Measurements from ENCODE around the gene FGFR2.
"Not testable (repeated sequence)": the region's sequence is repeated elsewhere in the genome, so short reads cannot be mapped to it uniquely, and the experiment has no call there.

Gene FGFR2

GRCh38 chr10:121521794-121522556 is 76.3 kb downstream of the FGFR2 start:
- no peak for DNase-seq (ENCODE audit: low read depth)
- no peak overlapping the region for H3K4me3 ChIP-seq (ENCODE audit: low read depth, low read length)
- TF ChIP-seq MYC (IDR thresholded peaks at IDR 0.05; ENCODE audit: low read depth, low read length) (no peak), POLR2A (IDR thresholded peaks at IDR 0.05; ENCODE audit: extremely low read depth, insufficient read length) (no peak), MAX (IDR thresholded peaks at IDR 0.05; ENCODE audit: low read depth, low read length) (no peak), CTCF (IDR thresholded peaks at IDR 0.05; ENCODE audit: low read depth, low read length) (no peak)

GRCh38 chr10:121520526-121520925 is 77.7 kb downstream of the FGFR2 start:
- not testable (repeated sequence) for DNase-seq (ENCODE audit: low read depth); H3K4me3 ChIP-seq (ENCODE audit: low read depth, low read length)

GRCh38 chr10:121519901-121520493 is 78.2 kb downstream of the FGFR2 start:
- H3K4me3 ChIP-seq (ENCODE audit: low read depth, low read length): no peak overlapping the region
- TF ChIP-seq MYC (IDR thresholded peaks at IDR 0.05; ENCODE audit: low read depth, low read length) (no peak), POLR2A (IDR thresholded peaks at IDR 0.05; ENCODE audit: extremely low read depth, insufficient read length) (no peak), CTCF (IDR thresholded peaks at IDR 0.05; ENCODE audit: low read depth, low read length) (no peak), MAX (IDR thresholded peaks at IDR 0.05; ENCODE audit: low read depth, low read length) (no peak)
- DNase-seq (ENCODE audit: low read depth): no peak

- no peak for TF ChIP-seq POLR2A (IDR thresholded peaks at IDR 0.05; ENCODE audit: extremely low read depth, insufficient read length)
- no peak for TF ChIP-seq CTCF (IDR thresholded peaks at IDR 0.05; ENCODE audit: low read depth, low read length)
- no peak for TF ChIP-seq MYC (IDR thresholded peaks at IDR 0.05; ENCODE audit: low read depth, low read length)
- no peak for TF ChIP-seq MAX (IDR thresholded peaks at IDR 0.05; ENCODE audit: low read depth, low read length)
- DNase-seq (ENCODE audit: low read depth): no peak
- H3K4me3 ChIP-seq (ENCODE audit: low read depth, low read length): no peak overlapping the region
These were observed 78.8 kb downstream of the FGFR2 start for GRCh38 chr10:121519411-121519810.

GRCh38 chr10:121518333-121518732 is 79.9 kb downstream of the FGFR2 start:
- H3K4me3 ChIP-seq (ENCODE audit: low read depth, low read length): no peak overlapping the region
- DNase-seq (ENCODE audit: low read depth): no peak
- TF ChIP-seq MYC (IDR thresholded peaks at IDR 0.05; ENCODE audit: low read depth, low read length): no peak
- TF ChIP-seq POLR2A (IDR thresholded peaks at IDR 0.05; ENCODE audit: extremely low read depth, insufficient read length): no peak
- TF ChIP-seq CTCF (IDR thresholded peaks at IDR 0.05; ENCODE audit: low read depth, low read length): no peak
- no peak for TF ChIP-seq MAX (IDR thresholded peaks at IDR 0.05; ENCODE audit: low read depth, low read length)

- no peak for DNase-seq (ENCODE audit: low read depth)
- H3K4me3 ChIP-seq (ENCODE audit: low read depth, low read length): no peak overlapping the region
- TF ChIP-seq MAX (IDR thresholded peaks at IDR 0.05; ENCODE audit: low read depth, low read length) (no peak), CTCF (IDR thresholded peaks at IDR 0.05; ENCODE audit: low read depth, low read length) (no peak), MYC (IDR thresholded peaks at IDR 0.05; ENCODE audit: low read depth, low read length) (no peak), POLR2A (IDR thresholded peaks at IDR 0.05; ENCODE audit: extremely low read depth, insufficient read length) (no peak)
These were observed 82.0 kb downstream of the FGFR2 start for GRCh38 chr10:121516093-121516865.

All from NB4 (cell line).